Uterus (tissue), 2 donors: ENCODE data around the gene DAPK3.

Experiments
- CTCF ChIP-seq, 4 experiments: fragments of 200-600 bp in 2 of 4; fragments of 450-650 bp in 2 of 4; sonication (generic) in 2 of 4; IDR thresholded peaks; one replicate each; pipeline ENCODE4 v1.5.1; 2016 to 2019; ENCODE audit warnings: antibody characterized with exemption in 4 of 4, mild to moderate bottlenecking in 2 of 4, moderate library complexity in 1 of 4
- POLR2A ChIP-seq, 2 donors: fragments of 450-650 bp; IDR thresholded peaks; one replicate each; pipeline ENCODE4 v1.6.1; 2016; ENCODE audit warnings: antibody characterized with exemption in 2 of 2, mild to moderate bottlenecking in 1 of 2, moderate library complexity in 1 of 2

- TF ChIP-seq POLR2A (IDR thresholded peaks at IDR 0.05) (no peak), CTCF (IDR thresholded peaks at IDR 0.05) (no peak)
Observed at GRCh38 chr19:3984584-3984907, 13.6 kb upstream of the DAPK3 start.
